Adrenal gland (tissue), 12 donors: Measurements from ENCODE around the gene FMO1. TPM values are rescaled to one million over a fixed set of nuclear protein-coding genes. Genes with fewer than 3 reads are reported as not detected.

Source experiments
- DNase-seq, 7 donors: peaks; one replicate each; pipeline ENCODE4 v3.0.0-alpha.2; 2019 to 2020
- H3K27ac ChIP-seq, 5 donors: fragments of 200-600 bp; sonication (generic) in 4 of 5; 1 replicate in 3 of 5; 2 replicates in 2 of 5; pipeline versions ENCODE4 v1.5.1 to v1.8.0; 2016 to 2020; ENCODE audit warnings: mild to moderate bottlenecking in 1 of 5
- H3K27me3 ChIP-seq: fragments of 200-600 bp; 2 replicates; pipeline ENCODE4 v1.8.0; 2021
- H3K36me3 ChIP-seq, 2 donors: fragments of 200-600 bp; replicated peaks in 1 of 2; 1 replicate in 1 of 2; 2 replicates in 1 of 2; pipeline versions ENCODE4 v1.5.1 to v1.8.0; 2018 to 2022
- H3K4me1 ChIP-seq, 2 donors: fragments of 200-600 bp; replicated peaks in 1 of 2; 1 replicate in 1 of 2; 2 replicates in 1 of 2; pipeline versions ENCODE4 v1.5.1 to v1.8.0; 2018 to 2021
- H3K4me3 ChIP-seq, 4 donors: fragments of 200-600 bp; sonication (generic) in 3 of 4; one replicate each; pipeline ENCODE4 v1.5.1; 2016 to 2018
- H3K9me3 ChIP-seq, 3 donors: fragments of 200-600 bp; sonication (generic) in 1 of 3; replicated peaks in 1 of 3; 1 replicate in 2 of 3; 2 replicates in 1 of 3; pipeline versions ENCODE4 v1.5.1 to v1.8.0; 2016 to 2021
- CTCF ChIP-seq, 6 experiments: fragments of 450-650 bp in 4 of 6; fragments of 200-600 bp in 2 of 6; sonication (generic) in 1 of 6; IDR thresholded peaks; 1 replicate in 5 of 6; 2 replicates in 1 of 6; pipeline versions ENCODE4 v1.5.1 to v1.8.0; 2016 to 2021; ENCODE audit warnings: antibody characterized with exemption in 6 of 6, mild to moderate bottlenecking in 2 of 6, moderate library complexity in 1 of 6
- POLR2A ChIP-seq, 2 donors: fragments of 450-650 bp; IDR thresholded peaks; one replicate each; pipeline ENCODE4 v1.6.1; 2017; ENCODE audit warnings: antibody characterized with exemption in 2 of 2, mild to moderate bottlenecking in 2 of 2, moderate library complexity in 1 of 2
- WGBS, 4 donors: extraction: QIAGEN DNeasy Blood & Tissue Kit in 2 of 4; methylation state at CpG; one replicate each; pipeline versions ENCODE4 v1.1.5 to v1.1.7; 2013 to 2017; 5-methylcytosine and 5-hydroxymethylcytosine counted together
- intact Hi-C, 2 donors: fragments of 100-400 bp; cut with DNase I; formaldehyde crosslinking; loops; one replicate each; pipeline versions ENCODE4 v1.14.1 to v1.15.0; 2022 to 2023
- polyA plus RNA-seq, 3 donors: library from polyadenylated mRNA; stranded (reverse); fragments of 200-250 nt in 2 of 3; fragments of 350-450 nt in 1 of 3; fragmentation: Illumina TruSeq in 1 of 3; extraction: RNeasy Lipid Tissue Mini Kit (QIAGEN cat#74804) in 1 of 3; gene quantifications; one replicate each; pipeline ENCODE4 v1.2.3, GENCODE V29; 2013 to 2014
- total RNA-seq, 9 donors: library from RNA; depleted of rRNA in 4 of 9; stranded (reverse); fragments of >200 nt in 4 of 9; fragments of 120-200 nt in 1 of 9; fragmentation: NEBNext Ultra II Directional in 1 of 9; extraction: Animal tissue kit (Norgen Biotek cat#: 25700) in 1 of 9; gene quantifications; one replicate each; pipeline versions ENCODE4 v1.1.0 to v1.2.4, GENCODE V29; 2013 to 2023
- donor health status: healthy with polysubstance abuse.
- donor health status: Bipolar disorder and iron deficiency.
- donor health status: DM: yes; HTN: yes; CAD: no.
- donor health status: DM: no; HTN: no; CAD: no.
- donor health status: DM: no; HTN: no; CAD: no.
- donor health status: DM: yes; HTN: yes; CAD: no.

FMO1 gene
- total and polyA plus RNA-seq, 12 donors: 1.0 to 13.5 (median 6.0) TPM

- 75 to 95% (median 87%) methylated on average over 2 of the region's 2 CpGs for WGBS, 4 donors
- Histone ChIP-seq H3K9me3 (no peaks in the 10 kb centered on the region), H3K36me3 (peaks cover 0 to 6% of the 10 kb centered on the region in 2 donors), H3K4me1 (no peaks in the 10 kb centered on the region), H3K4me3 (no peak overlapping the region), H3K27ac (no peak overlapping the region), H3K27me3 (no peaks in the 10 kb centered on the region)
- no peak for DNase-seq
- TF ChIP-seq CTCF (IDR thresholded peaks at IDR 0.05) (no peak), POLR2A (IDR thresholded peaks at IDR 0.05) (no peak)
- intact Hi-C loops: no loop called here
Observed at GRCh38 chr1:171207377-171207776, 40.9 kb upstream of the FMO1 start.

GRCh38 chr1:171210355-171210754 lies 37.9 kb upstream of the FMO1 start:
- intact Hi-C loops: no loop called here
- DNase-seq: no peak
- Histone ChIP-seq H3K9me3 (no peaks in the 10 kb centered on the region), H3K27me3 (no peaks in the 10 kb centered on the region), H3K27ac (no peak overlapping the region), H3K4me1 (no peaks in the 10 kb centered on the region), H3K4me3 (no peak overlapping the region), H3K36me3 (peaks cover 0 to 3% of the 10 kb centered on the region in 2 donors)
- TF ChIP-seq CTCF (IDR thresholded peaks at IDR 0.05) (no peak), POLR2A (IDR thresholded peaks at IDR 0.05) (no peak)
- WGBS, 4 donors: 50 to 59% (median 54%) methylated on average over 1 of the region's 1 CpG

- TF ChIP-seq CTCF (IDR thresholded peaks at IDR 0.05): no peak
- no peak for TF ChIP-seq POLR2A (IDR thresholded peaks at IDR 0.05)
- WGBS, 4 donors: 75 to 82% (median 80%) methylated on average over 3 of the region's 3 CpGs
- no peaks in the 10 kb centered on the region for H3K27me3 ChIP-seq
- no peak for DNase-seq
- H3K27ac ChIP-seq: no peak overlapping the region
- H3K4me1 ChIP-seq: no peaks in the 10 kb centered on the region
- H3K36me3 ChIP-seq: no peaks in the 10 kb centered on the region
- no peaks in the 10 kb centered on the region for H3K9me3 ChIP-seq
- intact Hi-C loops: no loop called here
- no peak overlapping the region for H3K4me3 ChIP-seq
Observed at GRCh38 chr1:171212607-171213351, 35.5 kb upstream of the FMO1 start.

- H3K27me3 ChIP-seq: no peaks in the 10 kb centered on the region
- no peak for DNase-seq
- H3K27ac ChIP-seq: no peak overlapping the region
- H3K9me3 ChIP-seq: no peaks in the 10 kb centered on the region
- H3K4me3 ChIP-seq: no peak overlapping the region
- intact Hi-C loops: no loop called here
- no peaks in the 10 kb centered on the region for H3K4me1 ChIP-seq
- WGBS, 4 donors: 71 to 79% (median 73%) methylated on average over 12 of the region's 12 CpGs
- H3K36me3 ChIP-seq: no peaks in the 10 kb centered on the region
- TF ChIP-seq CTCF (IDR thresholded peaks at IDR 0.05) (no peak), POLR2A (IDR thresholded peaks at IDR 0.05) (no peak)
Observed at GRCh38 chr1:171213559-171214454, 34.5 kb upstream of the FMO1 start.
